Measurements from ENCODE around the gene OR2AE1. TPM values are rescaled to one million over a fixed set of nuclear protein-coding genes. Genes with fewer than 3 reads are reported as not detected.

The OR2AE1 gene
- total RNA-seq, 1 donor: not detected

GRCh38 chr7:99910976-99911375 lies 34.1 kb upstream of the OR2AE1 start:
- no peak for DNase-seq (ENCODE audit: low read depth)
- H3K4me3 ChIP-seq (ENCODE audit: low read depth, low read length): no peak overlapping the region
- TF ChIP-seq CTCF (IDR thresholded peaks at IDR 0.05; ENCODE audit: insufficient read depth, low read depth, low read length): no peak

- TF ChIP-seq CTCF (IDR thresholded peaks at IDR 0.05; ENCODE audit: insufficient read depth, low read depth, low read length): no peak
- no peak overlapping the region for H3K4me3 ChIP-seq (ENCODE audit: low read depth, low read length)
- DNase-seq (ENCODE audit: low read depth): no peak
Measured at GRCh38 chr7:99901581-99901980, 24.7 kb upstream of the OR2AE1 start.

- TF ChIP-seq CTCF (IDR thresholded peaks at IDR 0.05; ENCODE audit: insufficient read depth, low read depth, low read length): no peak
- DNase-seq (ENCODE audit: low read depth): no peak
- H3K4me3 ChIP-seq (ENCODE audit: low read depth, low read length): no peak overlapping the region
Measured at GRCh38 chr7:99899830-99900519, 23.1 kb upstream of the OR2AE1 start.

GRCh38 chr7:99898836-99899235 lies 22.0 kb upstream of the OR2AE1 start:
- DNase-seq (ENCODE audit: low read depth): no peak
- H3K4me3 ChIP-seq (ENCODE audit: low read depth, low read length): no peak overlapping the region
- TF ChIP-seq CTCF (IDR thresholded peaks at IDR 0.05; ENCODE audit: insufficient read depth, low read depth, low read length): no peak

- H3K4me3 ChIP-seq (ENCODE audit: low read depth, low read length): no peak overlapping the region
- no peak for DNase-seq (ENCODE audit: low read depth)
- TF ChIP-seq CTCF (IDR thresholded peaks at IDR 0.05; ENCODE audit: insufficient read depth, low read depth, low read length): no peak
Measured at GRCh38 chr7:99898023-99898357, 21.2 kb upstream of the OR2AE1 start.

GRCh38 chr7:99897322-99898022 lies 20.6 kb upstream of the OR2AE1 start:
- DNase-seq (ENCODE audit: low read depth): no peak
- no peak for TF ChIP-seq CTCF (IDR thresholded peaks at IDR 0.05; ENCODE audit: insufficient read depth, low read depth, low read length)
- H3K4me3 ChIP-seq (ENCODE audit: low read depth, low read length): no peak overlapping the region

Data from fibroblast of villous mesenchyme (primary cell).